ENCODE data around the gene RHBDD1. TPM values are rescaled to one million over a fixed set of nuclear protein-coding genes. Genes with fewer than 3 reads are reported as not detected.

Gene RHBDD1
- total and polyA plus RNA-seq, 4 donors = 8.5 to 45.8 (median 16.1) TPM

DNA sequence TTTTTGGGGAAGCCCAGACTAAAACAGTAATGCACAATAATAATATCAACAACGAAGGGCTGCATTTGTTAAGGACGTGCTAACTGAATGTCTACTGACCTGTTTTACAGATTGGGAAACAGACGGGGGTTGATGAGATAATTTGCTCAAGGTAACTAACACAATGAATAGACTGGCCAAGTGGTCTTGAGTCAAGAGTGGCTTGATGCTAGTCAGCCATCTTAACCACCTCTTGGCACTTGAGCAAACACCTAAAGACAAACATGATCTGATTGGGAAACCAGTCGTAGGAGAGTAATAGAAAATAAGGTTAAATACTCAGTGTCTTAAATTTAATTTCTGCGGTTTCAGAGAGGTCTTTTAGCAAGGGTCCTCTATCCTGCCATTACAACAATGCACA, 14.2 kb downstream of the RHBDD1 start:
- TF ChIP-seq, protein P1, sequence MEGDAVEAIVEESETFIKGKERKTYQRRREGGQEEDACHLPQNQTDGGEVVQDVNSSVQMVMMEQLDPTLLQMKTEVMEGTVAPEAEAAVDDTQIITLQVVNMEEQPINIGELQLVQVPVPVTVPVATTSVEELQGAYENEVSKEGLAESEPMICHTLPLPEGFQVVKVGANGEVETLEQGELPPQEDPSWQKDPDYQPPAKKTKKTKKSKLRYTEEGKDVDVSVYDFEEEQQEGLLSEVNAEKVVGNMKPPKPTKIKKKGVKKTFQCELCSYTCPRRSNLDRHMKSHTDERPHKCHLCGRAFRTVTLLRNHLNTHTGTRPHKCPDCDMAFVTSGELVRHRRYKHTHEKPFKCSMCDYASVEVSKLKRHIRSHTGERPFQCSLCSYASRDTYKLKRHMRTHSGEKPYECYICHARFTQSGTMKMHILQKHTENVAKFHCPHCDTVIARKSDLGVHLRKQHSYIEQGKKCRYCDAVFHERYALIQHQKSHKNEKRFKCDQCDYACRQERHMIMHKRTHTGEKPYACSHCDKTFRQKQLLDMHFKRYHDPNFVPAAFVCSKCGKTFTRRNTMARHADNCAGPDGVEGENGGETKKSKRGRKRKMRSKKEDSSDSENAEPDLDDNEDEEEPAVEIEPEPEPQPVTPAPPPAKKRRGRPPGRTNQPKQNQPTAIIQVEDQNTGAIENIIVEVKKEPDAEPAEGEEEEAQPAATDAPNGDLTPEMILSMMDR (IDR thresholded peaks at IDR 0.05; ENCODE audit: low read depth, low read length, missing input control) = no peak
- no peak for TF ChIP-seq HNF4G (IDR thresholded peaks at IDR 0.05)
- TF ChIP-seq TAF1 (conservative IDR thresholded peaks at IDR 0.05) = no peak
- TF ChIP-seq GABPA (IDR thresholded peaks at IDR 0.05 in 1 of 2, conservative IDR thresholded peaks at IDR 0.05 in 1 of 2) = no peak
- TF ChIP-seq YY1 (IDR thresholded peaks at IDR 0.05) = no peak
- no peak for TF ChIP-seq RXRA (IDR thresholded peaks at IDR 0.05)
- TF ChIP-seq JUND (IDR thresholded peaks at IDR 0.05) = no peak
- no peak for TF ChIP-seq FOXA2 (IDR thresholded peaks at IDR 0.05)
- no peak for TF ChIP-seq EGR1 (IDR thresholded peaks at IDR 0.05; ENCODE audit: low read depth in 2 of 2)
- TF ChIP-seq, protein P2, sequence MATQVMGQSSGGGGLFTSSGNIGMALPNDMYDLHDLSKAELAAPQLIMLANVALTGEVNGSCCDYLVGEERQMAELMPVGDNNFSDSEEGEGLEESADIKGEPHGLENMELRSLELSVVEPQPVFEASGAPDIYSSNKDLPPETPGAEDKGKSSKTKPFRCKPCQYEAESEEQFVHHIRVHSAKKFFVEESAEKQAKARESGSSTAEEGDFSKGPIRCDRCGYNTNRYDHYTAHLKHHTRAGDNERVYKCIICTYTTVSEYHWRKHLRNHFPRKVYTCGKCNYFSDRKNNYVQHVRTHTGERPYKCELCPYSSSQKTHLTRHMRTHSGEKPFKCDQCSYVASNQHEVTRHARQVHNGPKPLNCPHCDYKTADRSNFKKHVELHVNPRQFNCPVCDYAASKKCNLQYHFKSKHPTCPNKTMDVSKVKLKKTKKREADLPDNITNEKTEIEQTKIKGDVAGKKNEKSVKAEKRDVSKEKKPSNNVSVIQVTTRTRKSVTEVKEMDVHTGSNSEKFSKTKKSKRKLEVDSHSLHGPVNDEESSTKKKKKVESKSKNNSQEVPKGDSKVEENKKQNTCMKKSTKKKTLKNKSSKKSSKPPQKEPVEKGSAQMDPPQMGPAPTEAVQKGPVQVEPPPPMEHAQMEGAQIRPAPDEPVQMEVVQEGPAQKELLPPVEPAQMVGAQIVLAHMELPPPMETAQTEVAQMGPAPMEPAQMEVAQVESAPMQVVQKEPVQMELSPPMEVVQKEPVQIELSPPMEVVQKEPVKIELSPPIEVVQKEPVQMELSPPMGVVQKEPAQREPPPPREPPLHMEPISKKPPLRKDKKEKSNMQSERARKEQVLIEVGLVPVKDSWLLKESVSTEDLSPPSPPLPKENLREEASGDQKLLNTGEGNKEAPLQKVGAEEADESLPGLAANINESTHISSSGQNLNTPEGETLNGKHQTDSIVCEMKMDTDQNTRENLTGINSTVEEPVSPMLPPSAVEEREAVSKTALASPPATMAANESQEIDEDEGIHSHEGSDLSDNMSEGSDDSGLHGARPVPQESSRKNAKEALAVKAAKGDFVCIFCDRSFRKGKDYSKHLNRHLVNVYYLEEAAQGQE (IDR thresholded peaks at IDR 0.05) = no peak
- TF ChIP-seq, protein P3, sequence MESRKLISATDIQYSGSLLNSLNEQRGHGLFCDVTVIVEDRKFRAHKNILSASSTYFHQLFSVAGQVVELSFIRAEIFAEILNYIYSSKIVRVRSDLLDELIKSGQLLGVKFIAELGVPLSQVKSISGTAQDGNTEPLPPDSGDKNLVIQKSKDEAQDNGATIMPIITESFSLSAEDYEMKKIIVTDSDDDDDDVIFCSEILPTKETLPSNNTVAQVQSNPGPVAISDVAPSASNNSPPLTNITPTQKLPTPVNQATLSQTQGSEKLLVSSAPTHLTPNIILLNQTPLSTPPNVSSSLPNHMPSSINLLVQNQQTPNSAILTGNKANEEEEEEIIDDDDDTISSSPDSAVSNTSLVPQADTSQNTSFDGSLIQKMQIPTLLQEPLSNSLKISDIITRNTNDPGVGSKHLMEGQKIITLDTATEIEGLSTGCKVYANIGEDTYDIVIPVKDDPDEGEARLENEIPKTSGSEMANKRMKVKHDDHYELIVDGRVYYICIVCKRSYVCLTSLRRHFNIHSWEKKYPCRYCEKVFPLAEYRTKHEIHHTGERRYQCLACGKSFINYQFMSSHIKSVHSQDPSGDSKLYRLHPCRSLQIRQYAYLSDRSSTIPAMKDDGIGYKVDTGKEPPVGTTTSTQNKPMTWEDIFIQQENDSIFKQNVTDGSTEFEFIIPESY (IDR thresholded peaks at IDR 0.05) = no peak
- no peak for TF ChIP-seq FOXA1 (IDR thresholded peaks at IDR 0.05)
- no peak for TF ChIP-seq NR2F2 (IDR thresholded peaks at IDR 0.05)
- TF ChIP-seq HNF4A (conservative IDR thresholded peaks at IDR 0.05) = no peak
- TF ChIP-seq, protein P4, sequence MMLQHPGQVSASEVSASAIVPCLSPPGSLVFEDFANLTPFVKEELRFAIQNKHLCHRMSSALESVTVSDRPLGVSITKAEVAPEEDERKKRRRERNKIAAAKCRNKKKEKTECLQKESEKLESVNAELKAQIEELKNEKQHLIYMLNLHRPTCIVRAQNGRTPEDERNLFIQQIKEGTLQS (IDR thresholded peaks at IDR 0.05) = no peak
- TF ChIP-seq SP1 (IDR thresholded peaks at IDR 0.05) = no peak
- TF ChIP-seq, protein P5, sequence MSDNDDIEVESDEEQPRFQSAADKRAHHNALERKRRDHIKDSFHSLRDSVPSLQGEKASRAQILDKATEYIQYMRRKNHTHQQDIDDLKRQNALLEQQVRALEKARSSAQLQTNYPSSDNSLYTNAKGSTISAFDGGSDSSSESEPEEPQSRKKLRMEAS (IDR thresholded peaks at IDR 0.05) = no peak
- no peak for TF ChIP-seq RAD21 (IDR thresholded peaks at IDR 0.05)
- Histone ChIP-seq H3K9me3 (ENCODE audit: control insufficient read depth in 4 of 4, low read length in 3 of 4) (no peaks in the 10 kb centered on the region), H3K27me3 (ENCODE audit: control insufficient read depth in 4 of 4, insufficient read depth in 4 of 4, low read length in 3 of 4) (no peaks in the 10 kb centered on the region), H3K27ac (ENCODE audit: low read depth in 1 of 2, low read length in 2 of 2) (no peak overlapping the region), H3K4me1 (ENCODE audit: control insufficient read depth in 4 of 4, insufficient read depth in 4 of 4, low read length in 3 of 4) (no peaks in the 10 kb centered on the region), H3K36me3 (ENCODE audit: control insufficient read depth in 4 of 4, insufficient read depth in 3 of 4, low read depth in 1 of 4, low read length in 3 of 4) (no peaks in the 10 kb centered on the region), H3K9ac (ENCODE audit: low read depth in 1 of 2, low read length in 2 of 2) (no peak overlapping the region), H3K4me3 (ENCODE audit: low read depth in 1 of 3, low read length in 3 of 3) (no peak overlapping the region)
- WGBS = 92% methylated on average over 5 of the region's 5 CpGs
- no peak for DNase-seq (ENCODE audit: low spot score)

Data from liver (tissue), 9 donors.